Measurements from ENCODE around the gene RFX3.

The RFX3 gene

GRCh38 chr9:3241290-3241689, 284.5 kb downstream of the RFX3 start:
- peak; percentile 51 for DNase-seq (ENCODE audit: low read depth)
- TF ChIP-seq, protein P1, sequence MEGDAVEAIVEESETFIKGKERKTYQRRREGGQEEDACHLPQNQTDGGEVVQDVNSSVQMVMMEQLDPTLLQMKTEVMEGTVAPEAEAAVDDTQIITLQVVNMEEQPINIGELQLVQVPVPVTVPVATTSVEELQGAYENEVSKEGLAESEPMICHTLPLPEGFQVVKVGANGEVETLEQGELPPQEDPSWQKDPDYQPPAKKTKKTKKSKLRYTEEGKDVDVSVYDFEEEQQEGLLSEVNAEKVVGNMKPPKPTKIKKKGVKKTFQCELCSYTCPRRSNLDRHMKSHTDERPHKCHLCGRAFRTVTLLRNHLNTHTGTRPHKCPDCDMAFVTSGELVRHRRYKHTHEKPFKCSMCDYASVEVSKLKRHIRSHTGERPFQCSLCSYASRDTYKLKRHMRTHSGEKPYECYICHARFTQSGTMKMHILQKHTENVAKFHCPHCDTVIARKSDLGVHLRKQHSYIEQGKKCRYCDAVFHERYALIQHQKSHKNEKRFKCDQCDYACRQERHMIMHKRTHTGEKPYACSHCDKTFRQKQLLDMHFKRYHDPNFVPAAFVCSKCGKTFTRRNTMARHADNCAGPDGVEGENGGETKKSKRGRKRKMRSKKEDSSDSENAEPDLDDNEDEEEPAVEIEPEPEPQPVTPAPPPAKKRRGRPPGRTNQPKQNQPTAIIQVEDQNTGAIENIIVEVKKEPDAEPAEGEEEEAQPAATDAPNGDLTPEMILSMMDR (conservative IDR thresholded peaks at IDR 0.05; ENCODE audit: low read depth, low read length): no peak
- H3K4me3 ChIP-seq (ENCODE audit: low read depth, low read length): no peak overlapping the region

GRCh38 chr9:3240656-3241268, 285.0 kb downstream of the RFX3 start:
- H3K4me3 ChIP-seq (ENCODE audit: low read depth, low read length): no peak overlapping the region
- peak; percentile 81 for DNase-seq (ENCODE audit: low read depth)
- TF ChIP-seq, protein P1 (conservative IDR thresholded peaks at IDR 0.05; ENCODE audit: low read depth, low read length): peak; percentile 90

GRCh38 chr9:3239240-3239639, 286.6 kb downstream of the RFX3 start:
- no peak overlapping the region for H3K4me3 ChIP-seq (ENCODE audit: low read depth, low read length)

GRCh38 chr9:3238236-3238635, 287.6 kb downstream of the RFX3 start:
- TF ChIP-seq, protein P1 (conservative IDR thresholded peaks at IDR 0.05; ENCODE audit: low read depth, low read length): no peak
- H3K4me3 ChIP-seq (ENCODE audit: low read depth, low read length): no peak overlapping the region
- no peak for DNase-seq (ENCODE audit: low read depth)

More at GRCh38 chr9:3239240-3239639, 286.6 kb downstream of the RFX3 start:
- no peak for DNase-seq (ENCODE audit: low read depth)
- TF ChIP-seq, protein P1 (conservative IDR thresholded peaks at IDR 0.05; ENCODE audit: low read depth, low read length): no peak

- TF ChIP-seq, protein P1 (conservative IDR thresholded peaks at IDR 0.05; ENCODE audit: low read depth, low read length): no peak
- DNase-seq (ENCODE audit: low read depth): no peak
- no peak overlapping the region for H3K4me3 ChIP-seq (ENCODE audit: low read depth, low read length)
Measured at GRCh38 chr9:3237121-3237520, 288.7 kb downstream of the RFX3 start.

DNA sequence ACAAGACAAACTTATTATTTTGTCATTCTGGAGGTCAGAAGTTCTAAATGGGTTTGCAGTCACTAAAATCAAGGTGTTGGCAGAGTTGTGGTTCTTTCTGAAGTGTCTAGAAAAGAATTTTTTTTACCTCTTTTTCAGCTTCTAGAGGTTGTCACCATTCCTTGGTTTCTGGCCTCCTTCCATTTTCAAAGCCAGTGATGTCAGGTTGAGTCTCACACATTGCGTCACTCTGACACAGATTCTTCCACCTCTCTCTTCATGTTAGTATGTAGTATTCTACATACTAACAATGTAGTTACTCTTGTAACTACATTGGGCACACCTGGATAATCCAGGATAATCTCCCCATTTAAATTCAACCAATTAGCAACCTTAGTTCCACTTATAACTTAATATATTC, 290.3 kb downstream of the RFX3 start:
- H3K4me3 ChIP-seq (ENCODE audit: low read depth, low read length): no peak overlapping the region
- TF ChIP-seq, protein P1 (conservative IDR thresholded peaks at IDR 0.05; ENCODE audit: low read depth, low read length): no peak
- no peak for DNase-seq (ENCODE audit: low read depth)

GRCh38 chr9:3224931-3225330, 300.9 kb downstream of the RFX3 start:
- H3K4me3 ChIP-seq (ENCODE audit: low read depth, low read length): no peak overlapping the region
- DNase-seq (ENCODE audit: low read depth): peak; percentile 38
- TF ChIP-seq, protein P1 (conservative IDR thresholded peaks at IDR 0.05; ENCODE audit: low read depth, low read length): no peak
